ENCODE measurements around the gene SLC13A4.

Gene SLC13A4

GRCh38 chr7:135664046-135664589 is 63.9 kb downstream of the SLC13A4 start:
- Histone ChIP-seq H3K9me3 (ENCODE audit: control insufficient read depth, insufficient read depth, low read depth, low read length) (no peaks in the 10 kb centered on the region), H3K27ac (ENCODE audit: extremely low read depth, low read depth, low read length) (no peak overlapping the region), H3K4me1 (ENCODE audit: control insufficient read depth, insufficient read depth, low read length) (no peaks in the 10 kb centered on the region), H3K4me3 (ENCODE audit: low read depth, low read length) (no peak overlapping the region), H3K36me3 (ENCODE audit: control insufficient read depth in 2 of 2, insufficient read depth in 1 of 2, low read length in 2 of 2) (peaks cover 0 to 5% of the 10 kb centered on the region in 2 experiments; a peak in 1 of 3 replicates)
- ChIA-PET CTCF (interaction anchor here (0.6 to 5.6 kb wide), 9 partner anchors 9 to 979 kb away, joined by 3 to 41 read pairs (median 7); no protein-coding TSS in a partner anchor), POLR2A (interaction anchor here (0.7 to 1.1 kb wide), 6 partner anchors 19 to 240 kb away, joined by 3 to 12 read pairs (median 6); no protein-coding TSS in a partner anchor)
- TF ChIP-seq ZNF629 (tag by site-specific recombination; IDR thresholded peaks at IDR 0.05) = peak; percentile 94
- peak; percentile 79; the same call in 1 of the 2 replicates for TF ChIP-seq ZBTB1 (tag by site-specific recombination; IDR thresholded peaks at IDR 0.05)
- no peak for TF ChIP-seq ZNF707 (tag by site-specific recombination; IDR thresholded peaks at IDR 0.05)
- no peak for TF ChIP-seq ZBTB26 (tag by site-specific recombination; optimal IDR thresholded peaks at IDR 0.05)
- peak; percentile 82 for TF ChIP-seq GLIS1 (tag by site-specific recombination; IDR thresholded peaks at IDR 0.05)
- TF ChIP-seq WT1 (tag by site-specific recombination; IDR thresholded peaks at IDR 0.05) = no peak
- no peak for TF ChIP-seq ZBTB8A (tag by site-specific recombination; IDR thresholded peaks at IDR 0.05)
- TF ChIP-seq ZNF624 (tag by site-specific recombination; IDR thresholded peaks at IDR 0.05) = no peak
- TF ChIP-seq REST (tag by site-specific recombination; IDR thresholded peaks at IDR 0.05) = no peak
- TF ChIP-seq PRDM6 (tag by site-specific recombination; IDR thresholded peaks at IDR 0.05) = peak; percentile 90
- TF ChIP-seq YY2 (tag by site-specific recombination; IDR thresholded peaks at IDR 0.05) = no peak
- no peak for TF ChIP-seq ZNF777 (tag by site-specific recombination; IDR thresholded peaks at IDR 0.05; ENCODE audit: borderline replicate concordance)
- TF ChIP-seq REPIN1 (tag by site-specific recombination; IDR thresholded peaks at IDR 0.05; ENCODE audit: low read depth) = no peak
- peak; percentile 54; the same call in 1 of the 2 replicates for TF ChIP-seq ZFP69B (tag by site-specific recombination; IDR thresholded peaks at IDR 0.05)
- TF ChIP-seq GLI2 (tag by site-specific recombination; IDR thresholded peaks at IDR 0.05; ENCODE audit: borderline replicate concordance, low read depth) = peak; percentile 58; the same call in 1 of the 2 replicates
- no peak for TF ChIP-seq SETDB1 (IDR thresholded peaks at IDR 0.05; ENCODE audit: insufficient read length, low read length)
- TF ChIP-seq ZNF585B (tag by site-specific recombination; IDR thresholded peaks at IDR 0.05) = no peak
- peak; percentile 45; the same call in 1 of the 2 replicates for TF ChIP-seq ZNF394 (tag by site-specific recombination; IDR thresholded peaks at IDR 0.05; ENCODE audit: borderline replicate concordance)
- TF ChIP-seq ZNF335 (tag by site-specific recombination; conservative IDR thresholded peaks at IDR 0.05) = peak; percentile 49
- no peak for TF ChIP-seq KLF9 (tag by site-specific recombination; IDR thresholded peaks at IDR 0.05; ENCODE audit: low read depth)
- TF ChIP-seq ZNF677 (tag by site-specific recombination; IDR thresholded peaks at IDR 0.05) = no peak
- no peak for TF ChIP-seq ZNF416 (tag by site-specific recombination; IDR thresholded peaks at IDR 0.05)
- TF ChIP-seq ZNF146 (tag by site-specific recombination; IDR thresholded peaks at IDR 0.05) = 0 out of 2 replicates have a peak, but pooled peaks have one; percentile 2
- no peak; the same call in 1 of the 2 replicates for TF ChIP-seq ZFP3 (tag by site-specific recombination; IDR thresholded peaks at IDR 0.05; ENCODE audit: low read depth)
- TF ChIP-seq ZNF626 (tag by site-specific recombination; IDR thresholded peaks at IDR 0.05) = no peak
- no peak for TF ChIP-seq ZNF580 (tag by site-specific recombination; IDR thresholded peaks at IDR 0.05)
- TF ChIP-seq ZSCAN23 (tag by site-specific recombination; IDR thresholded peaks at IDR 0.05) = 0 out of 2 replicates have a peak, but pooled peaks have one; percentile 50
- no peak for TF ChIP-seq ZNF621 (tag by site-specific recombination; IDR thresholded peaks at IDR 0.05)
- TF ChIP-seq ZNF366 (tag by site-specific recombination; conservative IDR thresholded peaks at IDR 0.05) = peak; percentile 83
- TF ChIP-seq ZNF830 (tag by site-specific recombination; IDR thresholded peaks at IDR 0.05; ENCODE audit: low read depth) = no peak
- TF ChIP-seq ZSCAN16 (tag by site-specific recombination; IDR thresholded peaks at IDR 0.05) = no peak
- peak; percentile 86 for TF ChIP-seq OSR2 (tag by site-specific recombination; IDR thresholded peaks at IDR 0.05)
- TF ChIP-seq ZNF423 (tag by site-specific recombination; IDR thresholded peaks at IDR 0.05) = no peak
- TF ChIP-seq ZNF791 (tag by site-specific recombination; IDR thresholded peaks at IDR 0.05) = no peak
